ENCODE results near the gene CCDC177.

Gene CCDC177

DNA sequence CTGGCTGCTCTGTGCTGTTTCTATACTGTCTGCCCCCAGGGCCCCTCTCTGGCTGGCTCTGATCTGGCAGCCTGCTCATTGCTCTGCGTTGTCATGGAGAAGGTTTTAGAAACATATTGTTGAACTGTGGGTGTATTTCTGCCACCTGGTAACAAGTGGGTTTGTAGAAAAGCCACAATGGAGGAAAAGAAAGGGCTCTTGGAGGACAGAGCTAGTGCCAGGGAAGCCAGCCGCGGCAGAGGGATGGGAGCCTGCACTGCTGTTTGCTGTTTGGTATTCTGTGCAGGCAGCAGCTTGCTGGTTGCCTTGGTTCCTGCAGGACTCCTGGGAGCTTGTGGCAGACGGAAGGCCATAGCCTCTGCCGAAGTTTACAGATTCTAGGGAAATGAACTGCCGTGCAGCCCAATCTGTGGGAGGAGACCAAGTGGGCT lies 15.1 kb downstream of the CCDC177 start:
- no peak overlapping the region for H3K27ac ChIP-seq (ENCODE audit: low read depth, low read length)
- H4K20me1 ChIP-seq (ENCODE audit: low read depth, low read length), result no peaks in the 10 kb centered on the region
- no peak overlapping the region for H2AFZ ChIP-seq (ENCODE audit: low read depth, low read length, severe bottlenecking)
- no peak overlapping the region for H3K4me2 ChIP-seq (ENCODE audit: low read depth, low read length, poor library complexity, severe bottlenecking)
- H3K9me3 ChIP-seq (ENCODE audit: insufficient read depth, low read length), result no peaks in the 10 kb centered on the region
- no peaks in the 10 kb centered on the region for H3K9me2 ChIP-seq (replicated peaks; ENCODE audit: insufficient read depth, low read length)
- no peaks in the 10 kb centered on the region for H3K27me3 ChIP-seq (ENCODE audit: low read length)
- no peak overlapping the region for H3K4me3 ChIP-seq (ENCODE audit: insufficient read depth, low read length, poor library complexity, severe bottlenecking)
- H3K36me3 ChIP-seq (ENCODE audit: low read length), result no peaks in the 10 kb centered on the region
- H3K79me2 ChIP-seq (ENCODE audit: insufficient read depth, low read length), result no peaks in the 10 kb centered on the region
- no peaks in the 10 kb centered on the region for H3F3A ChIP-seq (ENCODE audit: insufficient read depth)
- TF ChIP-seq EZH2phosphoT487 (conservative IDR thresholded peaks at IDR 0.05; ENCODE audit: low read length), result no peak
- TF ChIP-seq, protein P1, sequence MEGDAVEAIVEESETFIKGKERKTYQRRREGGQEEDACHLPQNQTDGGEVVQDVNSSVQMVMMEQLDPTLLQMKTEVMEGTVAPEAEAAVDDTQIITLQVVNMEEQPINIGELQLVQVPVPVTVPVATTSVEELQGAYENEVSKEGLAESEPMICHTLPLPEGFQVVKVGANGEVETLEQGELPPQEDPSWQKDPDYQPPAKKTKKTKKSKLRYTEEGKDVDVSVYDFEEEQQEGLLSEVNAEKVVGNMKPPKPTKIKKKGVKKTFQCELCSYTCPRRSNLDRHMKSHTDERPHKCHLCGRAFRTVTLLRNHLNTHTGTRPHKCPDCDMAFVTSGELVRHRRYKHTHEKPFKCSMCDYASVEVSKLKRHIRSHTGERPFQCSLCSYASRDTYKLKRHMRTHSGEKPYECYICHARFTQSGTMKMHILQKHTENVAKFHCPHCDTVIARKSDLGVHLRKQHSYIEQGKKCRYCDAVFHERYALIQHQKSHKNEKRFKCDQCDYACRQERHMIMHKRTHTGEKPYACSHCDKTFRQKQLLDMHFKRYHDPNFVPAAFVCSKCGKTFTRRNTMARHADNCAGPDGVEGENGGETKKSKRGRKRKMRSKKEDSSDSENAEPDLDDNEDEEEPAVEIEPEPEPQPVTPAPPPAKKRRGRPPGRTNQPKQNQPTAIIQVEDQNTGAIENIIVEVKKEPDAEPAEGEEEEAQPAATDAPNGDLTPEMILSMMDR (IDR thresholded peaks at IDR 0.05; ENCODE audit: insufficient read depth, low read length, poor library complexity, severe bottlenecking), result no peak
- no peak overlapping the region for H3K9ac ChIP-seq (ENCODE audit: low read length)

DNA sequence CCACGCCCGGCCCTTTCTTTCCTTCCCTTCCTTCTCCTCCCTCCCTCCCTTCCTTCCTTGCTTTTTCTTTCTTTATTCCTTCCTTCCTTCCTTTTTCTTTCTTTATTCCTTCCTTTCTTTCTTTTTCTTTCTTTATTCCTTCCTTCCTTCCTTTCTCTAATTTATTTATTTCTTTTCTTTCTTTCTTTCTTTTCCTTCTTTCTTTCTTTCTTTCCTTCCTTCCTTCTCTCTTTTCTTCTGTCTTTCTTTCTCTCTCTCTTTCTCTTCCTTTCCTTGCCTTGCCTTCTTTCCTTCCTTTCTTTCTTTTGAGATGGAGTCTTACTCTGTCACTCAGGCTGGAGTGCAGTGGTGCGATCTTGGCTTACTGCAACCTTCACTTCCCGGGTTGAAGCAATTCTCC lies 15.9 kb downstream of the CCDC177 start:
- no peak for TF ChIP-seq EZH2phosphoT487 (conservative IDR thresholded peaks at IDR 0.05; ENCODE audit: low read length)
- TF ChIP-seq, protein P1 (IDR thresholded peaks at IDR 0.05; ENCODE audit: insufficient read depth, low read length, poor library complexity, severe bottlenecking), result no peak
- Histone ChIP-seq H2AFZ (ENCODE audit: low read depth, low read length, severe bottlenecking) (no peak overlapping the region), H3K4me2 (ENCODE audit: low read depth, low read length, poor library complexity, severe bottlenecking) (no peak overlapping the region), H3K27me3 (ENCODE audit: low read length) (no peaks in the 10 kb centered on the region), H3K9me3 (ENCODE audit: insufficient read depth, low read length) (no peaks in the 10 kb centered on the region), H3K36me3 (ENCODE audit: low read length) (no peaks in the 10 kb centered on the region), H3K79me2 (ENCODE audit: insufficient read depth, low read length) (no peaks in the 10 kb centered on the region), H4K20me1 (ENCODE audit: low read depth, low read length) (no peaks in the 10 kb centered on the region), H3K4me3 (ENCODE audit: insufficient read depth, low read length, poor library complexity, severe bottlenecking) (no peak overlapping the region), H3F3A (ENCODE audit: insufficient read depth) (no peaks in the 10 kb centered on the region), H3K9me2 (replicated peaks; ENCODE audit: insufficient read depth, low read length) (no peaks in the 10 kb centered on the region), H3K27ac (ENCODE audit: low read depth, low read length) (no peak overlapping the region), H3K9ac (ENCODE audit: low read length) (no peak overlapping the region)

DNA sequence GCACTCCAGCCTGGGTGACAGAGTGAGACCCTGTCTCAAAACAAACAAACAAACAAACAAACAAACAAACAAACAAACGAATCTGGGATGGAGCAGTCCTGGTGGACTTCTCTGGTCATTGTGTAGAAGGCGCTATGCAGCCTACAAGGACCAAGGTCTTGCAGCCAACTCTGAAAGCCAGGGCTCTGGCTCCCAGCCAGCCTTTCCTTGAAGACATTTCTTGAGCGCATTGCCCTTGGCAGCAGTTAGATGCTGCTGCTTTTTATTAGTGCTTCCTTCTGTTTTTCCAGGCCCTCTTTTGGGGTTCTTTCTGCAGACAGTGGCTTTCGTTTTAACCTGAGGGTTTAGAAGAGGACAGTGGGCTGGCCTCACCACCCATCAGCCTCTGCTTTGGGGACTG lies 20.2 kb downstream of the CCDC177 start:
- no peaks in the 10 kb centered on the region for H3K27me3 ChIP-seq (ENCODE audit: low read length)

More for the DNA sequence above, 20.2 kb downstream of the CCDC177 start:
- Histone ChIP-seq H3K4me2 (ENCODE audit: low read depth, low read length, poor library complexity, severe bottlenecking) (no peak overlapping the region), H3K79me2 (ENCODE audit: insufficient read depth, low read length) (no peaks in the 10 kb centered on the region), H3K9me2 (replicated peaks; ENCODE audit: insufficient read depth, low read length) (no peaks in the 10 kb centered on the region), H4K20me1 (ENCODE audit: low read depth, low read length) (no peaks in the 10 kb centered on the region), H3K9ac (ENCODE audit: low read length) (no peak overlapping the region), H3K4me3 (ENCODE audit: insufficient read depth, low read length, poor library complexity, severe bottlenecking) (no peak overlapping the region), H3F3A (ENCODE audit: insufficient read depth) (no peaks in the 10 kb centered on the region), H2AFZ (ENCODE audit: low read depth, low read length, severe bottlenecking) (no peak overlapping the region), H3K9me3 (ENCODE audit: insufficient read depth, low read length) (no peaks in the 10 kb centered on the region), H3K27ac (ENCODE audit: low read depth, low read length) (no peak overlapping the region), H3K36me3 (ENCODE audit: low read length) (no peaks in the 10 kb centered on the region)
- TF ChIP-seq, protein P1 (IDR thresholded peaks at IDR 0.05; ENCODE audit: insufficient read depth, low read length, poor library complexity, severe bottlenecking), result no peak
- TF ChIP-seq EZH2phosphoT487 (conservative IDR thresholded peaks at IDR 0.05; ENCODE audit: low read length), result no peak

All from SU-DHL-6 (cell line).